GM18867 (cell line): Measurements from ENCODE around the gene TUBB8.
"Not testable (repeated sequence)": the region's sequence is repeated elsewhere in the genome, so short reads cannot be mapped to it uniquely, and the experiment has no call there.

Experiments used
- ATAC-seq: cut with Tn5 transposase; IDR thresholded peaks from one replicate; pipeline ENCODE4 v1.9.1; 2021; ENCODE audit warnings: mild to moderate bottlenecking, moderate library complexity; ENCODE audit not compliant: unreplicated experiment

The TUBB8 gene

GRCh38 chr10:48996-49395 lies at the start of gene TUBB8:
Gene TUBB8 (minus strand): TSS chr10:49296. CDS start chr10:49238, 58 bp downstream.
- no peak for ATAC-seq

- ATAC-seq: no peak
Observed at GRCh38 chr10:96466-96865, 47.4 kb upstream of the TUBB8 start.

GRCh38 chr10:95356-96115 lies 46.4 kb upstream of the TUBB8 start:
- ATAC-seq: no peak

GRCh38 chr10:94613-95012 lies 45.5 kb upstream of the TUBB8 start:
- ATAC-seq: no peak

GRCh38 chr10:92846-93245 lies 43.8 kb upstream of the TUBB8 start:
- no peak for ATAC-seq

GRCh38 chr10:92153-92552 lies 43.1 kb upstream of the TUBB8 start:
- no peak for ATAC-seq

DNA sequence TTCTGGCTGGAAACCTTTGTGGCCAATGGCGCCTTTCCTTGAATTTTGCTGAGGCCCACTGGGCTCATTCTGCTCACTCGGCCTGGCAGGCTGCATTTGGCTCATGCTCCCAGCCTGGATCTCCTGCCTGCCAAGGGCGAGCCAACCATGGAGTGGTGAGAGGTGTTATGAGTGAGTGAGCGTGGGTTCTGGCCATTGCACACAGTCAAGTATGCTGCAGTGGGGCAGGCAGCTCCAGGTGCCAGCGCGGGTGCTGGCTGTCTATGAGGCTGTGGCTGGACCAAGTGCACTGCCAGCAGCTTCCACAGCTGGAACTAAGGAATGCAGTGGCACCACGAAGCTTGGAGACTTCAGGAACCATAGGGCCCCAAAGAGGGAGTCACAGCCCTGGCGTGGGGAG lies 42.2 kb upstream of the TUBB8 start:
- no peak for ATAC-seq

GRCh38 chr10:90161-90560 lies 41.1 kb upstream of the TUBB8 start:
- ATAC-seq: no peak

- ATAC-seq: no peak
Observed at GRCh38 chr10:89248-89647, 40.2 kb upstream of the TUBB8 start.

DNA sequence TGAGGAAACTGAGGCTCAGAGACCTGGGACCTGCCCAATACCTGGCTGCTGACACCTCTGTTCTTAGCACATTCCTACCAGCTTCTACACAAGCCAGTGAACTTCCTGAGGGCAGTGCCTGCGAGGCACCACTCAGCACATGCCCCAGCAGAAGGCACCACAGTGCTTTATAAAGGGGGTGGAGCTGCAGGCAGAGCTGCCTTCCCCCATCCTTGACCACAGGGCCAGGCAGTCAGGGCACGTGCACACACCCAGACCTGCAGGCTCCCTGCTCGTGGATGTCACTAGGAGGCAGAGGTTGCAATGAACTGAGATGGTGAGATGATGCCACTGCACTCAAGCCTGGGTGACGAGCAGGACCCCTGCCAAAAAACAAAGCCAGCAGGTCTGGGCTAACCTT lies 39.2 kb upstream of the TUBB8 start:
- ATAC-seq: no peak

DNA sequence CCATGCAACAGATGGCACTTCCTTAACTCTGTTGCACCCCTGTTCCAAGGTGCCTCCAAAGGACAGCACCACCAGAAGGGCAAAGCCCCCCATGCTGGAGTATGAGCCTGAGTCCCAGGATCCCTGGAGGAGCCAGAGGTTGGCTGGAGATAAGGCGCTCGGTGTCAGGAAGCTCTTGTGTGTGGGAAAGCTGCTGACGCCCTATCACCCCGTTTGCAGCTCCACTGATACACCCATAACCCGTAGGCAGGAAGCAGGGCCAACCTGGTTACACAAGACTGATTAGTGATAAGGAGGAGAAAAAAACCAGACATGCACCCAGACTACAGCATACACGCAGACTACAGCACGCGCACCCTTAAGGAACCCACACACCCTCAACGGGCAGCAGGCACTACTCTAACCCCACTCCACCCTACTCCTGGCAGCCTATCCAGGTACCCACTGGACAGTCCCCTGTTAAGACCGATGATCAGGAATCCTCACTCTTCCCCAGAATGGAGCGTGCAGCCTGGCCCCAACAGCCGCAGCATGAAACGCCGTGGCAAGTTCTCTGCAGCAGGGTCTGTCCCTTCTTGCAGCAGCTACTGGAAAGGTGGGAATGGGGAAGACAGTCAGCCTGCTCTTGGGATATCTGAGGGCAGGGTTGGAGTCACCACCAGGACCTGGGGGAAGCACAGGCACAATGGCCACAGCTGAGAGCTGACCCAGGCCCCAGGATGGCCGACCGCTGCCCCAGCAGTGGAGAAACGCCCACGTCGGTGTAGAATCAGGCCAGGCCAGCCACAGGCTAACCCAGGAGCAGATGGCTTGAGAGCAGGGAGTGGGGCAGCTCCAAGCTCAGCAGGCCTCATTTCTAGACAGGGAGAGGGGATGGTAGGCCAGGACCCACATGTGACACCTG lies 38.3 kb upstream of the TUBB8 start:
- no peak for ATAC-seq

- no peak for ATAC-seq
Observed at GRCh38 chr10:86031-86430, 36.9 kb upstream of the TUBB8 start.

GRCh38 chr10:85044-85443 lies 35.9 kb upstream of the TUBB8 start:
- no peak for ATAC-seq

GRCh38 chr10:83930-84530 lies 34.9 kb upstream of the TUBB8 start:
- no peak for ATAC-seq

- ATAC-seq: no peak
Observed at GRCh38 chr10:80477-81105, 31.5 kb upstream of the TUBB8 start.

DNA sequence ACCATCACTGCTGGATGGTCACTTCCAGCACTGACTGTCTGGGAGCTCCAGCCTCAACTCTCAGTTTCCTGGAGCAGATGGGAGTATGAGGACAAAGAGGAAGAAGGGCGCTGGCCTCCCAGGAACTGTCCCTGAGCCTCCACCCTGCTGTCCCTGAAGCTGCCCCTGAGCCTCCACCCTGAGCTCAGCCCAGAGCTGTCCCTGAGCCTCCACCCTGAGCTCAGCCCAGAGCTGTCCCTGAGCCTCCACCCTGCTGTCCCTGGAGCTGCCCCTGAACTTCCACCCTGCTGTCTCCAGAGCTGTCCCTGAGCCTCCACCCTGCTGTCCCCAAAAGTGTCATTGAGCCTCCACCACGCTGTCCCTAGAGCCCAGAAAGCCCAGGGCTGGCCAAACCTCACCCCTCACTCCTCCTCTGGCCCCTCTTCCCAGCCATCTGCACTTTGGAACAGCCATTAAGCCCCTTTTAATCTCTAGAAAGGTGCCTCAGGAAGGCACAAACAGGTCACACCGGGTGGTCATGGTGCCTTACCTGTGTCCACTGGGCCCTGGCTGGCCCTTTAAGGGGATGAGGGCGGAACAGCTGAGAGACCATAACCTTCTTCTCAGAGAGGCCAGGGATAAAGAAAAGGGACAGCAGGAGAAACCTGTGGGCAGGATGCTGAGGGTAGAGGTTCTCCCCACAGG lies 30.6 kb upstream of the TUBB8 start:
- no peak for ATAC-seq

DNA sequence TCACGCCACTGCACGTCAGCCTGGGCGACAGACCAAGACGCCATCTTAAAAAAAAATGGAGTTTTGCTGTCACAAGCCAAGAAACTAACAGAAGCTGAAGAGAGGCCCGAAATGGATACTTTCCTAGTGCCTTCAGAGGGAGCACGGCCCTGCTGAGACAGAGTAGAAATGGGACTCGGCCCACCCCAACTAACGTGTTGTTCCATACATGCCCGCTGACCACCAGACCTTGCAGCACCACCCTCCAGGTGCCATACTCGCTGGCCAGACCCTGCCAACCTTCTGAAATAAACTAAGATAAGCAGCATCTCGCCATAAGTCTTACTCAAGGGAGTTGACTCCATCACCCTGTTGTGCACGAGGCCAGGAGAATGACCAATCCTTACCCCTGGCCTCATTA lies 29.5 kb upstream of the TUBB8 start:
- no peak for ATAC-seq

DNA sequence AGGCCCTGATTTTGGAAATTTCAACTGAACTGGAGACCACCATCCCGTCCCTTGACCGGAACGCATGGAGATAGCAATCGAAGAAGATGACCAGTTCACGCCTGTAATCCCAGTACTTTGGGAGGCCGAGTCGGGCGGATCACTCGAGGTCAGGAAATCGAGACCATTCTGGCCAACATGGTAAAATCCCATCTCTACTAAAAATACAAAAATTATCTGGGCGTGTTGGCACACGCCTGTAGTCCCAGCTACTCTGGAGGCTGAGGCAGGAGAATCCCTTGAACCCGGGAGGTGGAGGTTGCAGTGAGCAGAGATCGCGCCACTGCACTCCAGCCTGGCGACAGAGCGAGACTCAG lies 25.1 kb upstream of the TUBB8 start:
- ATAC-seq: not testable (repeated sequence)

DNA sequence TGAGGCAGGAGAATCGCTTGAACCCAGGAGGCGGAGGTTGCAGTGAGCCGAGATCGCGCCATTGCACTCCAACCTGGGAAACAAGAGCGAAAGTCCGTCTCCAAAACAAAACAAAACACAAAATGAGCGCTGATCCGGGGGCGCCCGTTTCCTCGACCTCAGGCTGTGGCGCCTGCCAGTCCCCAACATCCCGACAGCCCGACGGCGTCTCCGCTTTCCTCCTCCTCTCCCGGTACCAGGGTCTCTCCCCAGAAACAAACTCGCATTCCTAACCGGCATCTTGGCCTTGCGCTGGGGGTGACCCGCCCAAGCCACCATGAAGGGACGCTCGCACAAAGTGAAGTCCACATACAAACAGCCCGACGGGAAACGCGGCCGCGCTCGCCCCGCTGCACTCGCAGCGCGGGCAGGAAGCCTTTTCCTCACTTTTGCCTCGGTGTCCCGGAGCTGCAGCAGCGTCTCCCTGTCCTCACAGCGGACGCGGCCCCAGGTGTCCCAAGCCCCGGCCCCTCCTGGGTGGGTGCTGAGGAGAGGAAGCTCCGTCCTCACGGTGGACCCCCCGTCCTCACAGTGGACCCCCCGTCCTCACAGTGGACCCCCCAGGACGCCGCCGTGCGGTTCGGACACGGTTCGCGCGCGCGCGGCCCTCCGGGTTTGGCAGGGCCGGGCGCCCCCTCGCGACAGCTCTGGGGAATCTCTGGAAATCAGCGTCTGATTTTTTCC lies 24.6 kb upstream of the TUBB8 start:
- ATAC-seq: not testable (repeated sequence)

GRCh38 chr10:68156-68555 lies 19.1 kb upstream of the TUBB8 start:
- ATAC-seq: not testable (repeated sequence)
